Measurements from ENCODE around the gene RANGAP1.

GRCh38 chr22:41234815-41235695 is 50.9 kb downstream of the RANGAP1 start:
- TF ChIP-seq, protein P1, sequence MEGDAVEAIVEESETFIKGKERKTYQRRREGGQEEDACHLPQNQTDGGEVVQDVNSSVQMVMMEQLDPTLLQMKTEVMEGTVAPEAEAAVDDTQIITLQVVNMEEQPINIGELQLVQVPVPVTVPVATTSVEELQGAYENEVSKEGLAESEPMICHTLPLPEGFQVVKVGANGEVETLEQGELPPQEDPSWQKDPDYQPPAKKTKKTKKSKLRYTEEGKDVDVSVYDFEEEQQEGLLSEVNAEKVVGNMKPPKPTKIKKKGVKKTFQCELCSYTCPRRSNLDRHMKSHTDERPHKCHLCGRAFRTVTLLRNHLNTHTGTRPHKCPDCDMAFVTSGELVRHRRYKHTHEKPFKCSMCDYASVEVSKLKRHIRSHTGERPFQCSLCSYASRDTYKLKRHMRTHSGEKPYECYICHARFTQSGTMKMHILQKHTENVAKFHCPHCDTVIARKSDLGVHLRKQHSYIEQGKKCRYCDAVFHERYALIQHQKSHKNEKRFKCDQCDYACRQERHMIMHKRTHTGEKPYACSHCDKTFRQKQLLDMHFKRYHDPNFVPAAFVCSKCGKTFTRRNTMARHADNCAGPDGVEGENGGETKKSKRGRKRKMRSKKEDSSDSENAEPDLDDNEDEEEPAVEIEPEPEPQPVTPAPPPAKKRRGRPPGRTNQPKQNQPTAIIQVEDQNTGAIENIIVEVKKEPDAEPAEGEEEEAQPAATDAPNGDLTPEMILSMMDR (IDR thresholded peaks at IDR 0.05) = no peak
- TF ChIP-seq POLR2A (IDR thresholded peaks at IDR 0.05) = no peak
